Trophoblast cell (in vitro differentiated cells and primary cell): ENCODE data around the gene TTLL11.

Experiments
- DNase-seq, 2 donors: peaks; one replicate each; pipeline ENCODE4 v3.0.0-alpha.2; 2016
- H2AFZ ChIP-seq: 2 replicates; pipeline ENCODE4 v1.6.1; 2013; ENCODE audit warnings: low read length, moderate library complexity, mild to moderate bottlenecking; ENCODE audit not compliant: insufficient read depth, poor library complexity
- H2AK5ac ChIP-seq: 2 replicates; pipeline ENCODE4 v1.6.1; 2013; ENCODE audit warnings: mild to moderate bottlenecking, low read length
- H2BK120ac ChIP-seq: 2 replicates; pipeline ENCODE4 v1.6.1; 2013; ENCODE audit warnings: low read length, mild to moderate bottlenecking, moderate library complexity; ENCODE audit not compliant: insufficient read depth, poor library complexity
- H2BK12ac ChIP-seq: 2 replicates; pipeline ENCODE4 v1.6.1; 2013; ENCODE audit warnings: mild to moderate bottlenecking, low read length, moderate library complexity
- H2BK5ac ChIP-seq: 2 replicates; pipeline ENCODE4 v1.6.1; 2013; ENCODE audit warnings: low read length, low read depth, moderate library complexity, mild to moderate bottlenecking; ENCODE audit not compliant: poor library complexity
- H3K14ac ChIP-seq: 2 replicates; pipeline ENCODE4 v1.6.1; 2013; ENCODE audit warnings: mild to moderate bottlenecking, low read length
- H3K18ac ChIP-seq: 2 replicates; pipeline ENCODE4 v1.6.1; 2013; ENCODE audit warnings: mild to moderate bottlenecking, low read length
- H3K23ac ChIP-seq: 2 replicates; pipeline ENCODE4 v1.6.1; 2013; ENCODE audit warnings: low read length
- H3K27ac ChIP-seq: 2 replicates; pipeline ENCODE4 v1.5.1; 2013; ENCODE audit warnings: low read depth, mild to moderate bottlenecking, inconsistent platforms, low read length, moderate library complexity
- H3K27me3 ChIP-seq: 2 replicates; pipeline ENCODE4 v1.6.1; 2013; ENCODE audit warnings: inconsistent platforms, mild to moderate bottlenecking, low read length, moderate library complexity; ENCODE audit not compliant: insufficient read depth
- H3K36me3 ChIP-seq, 2 experiments: 1 replicate in 1 of 2; 2 replicates in 1 of 2; pipeline ENCODE4 v1.6.1; 2013; ENCODE audit warnings: low read length in 2 of 2, mild to moderate bottlenecking in 2 of 2, moderate library complexity in 1 of 2; ENCODE audit not compliant: insufficient read depth in 2 of 2, control insufficient read depth in 1 of 2
- H3K4ac ChIP-seq: 2 replicates; pipeline ENCODE4 v1.6.1; 2013; ENCODE audit warnings: low read depth, mild to moderate bottlenecking, low read length, moderate library complexity
- H3K4me1 ChIP-seq, 2 experiments: 1 replicate in 1 of 2; 2 replicates in 1 of 2; pipeline ENCODE4 v1.6.1; 2013; ENCODE audit warnings: low read length in 2 of 2, mild to moderate bottlenecking in 2 of 2, moderate library complexity in 1 of 2; ENCODE audit not compliant: insufficient read depth in 2 of 2, control insufficient read depth in 1 of 2
- H3K4me2 ChIP-seq: 2 replicates; pipeline ENCODE4 v1.6.1; 2013; ENCODE audit warnings: inconsistent platforms, mild to moderate bottlenecking, low read length, moderate library complexity
- H3K4me3 ChIP-seq: 2 replicates; pipeline ENCODE4 v1.5.1; 2013; ENCODE audit warnings: mild to moderate bottlenecking, low read depth, low read length, inconsistent platforms
- H3K79me1 ChIP-seq: one replicate; pipeline ENCODE4 v1.6.1; 2013; ENCODE audit warnings: low read length
- H3K79me2 ChIP-seq: 2 replicates; pipeline ENCODE4 v1.6.1; 2013; ENCODE audit warnings: low read length, mild to moderate bottlenecking; ENCODE audit not compliant: control insufficient read depth, insufficient read depth, poor library complexity
- H3K9ac ChIP-seq: 2 replicates; pipeline ENCODE4 v1.6.1; 2013; ENCODE audit warnings: mild to moderate bottlenecking, low read length
- H3K9me3 ChIP-seq: 2 replicates; pipeline ENCODE4 v1.6.1; 2013; ENCODE audit warnings: low read depth, mild to moderate bottlenecking, control low read depth, inconsistent platforms, low read length; ENCODE audit not compliant: insufficient read depth
- H4K12ac ChIP-seq: 2 replicates; pipeline ENCODE4 v1.6.1; 2013; ENCODE audit warnings: low read depth, mild to moderate bottlenecking, low read length, moderate library complexity
- H4K8ac ChIP-seq: 2 replicates; pipeline ENCODE4 v1.6.1; 2013; ENCODE audit warnings: low read depth, mild to moderate bottlenecking, low read length, moderate library complexity
- H4K91ac ChIP-seq: one replicate; pipeline ENCODE4 v1.6.1; 2013; ENCODE audit warnings: low read depth, mild to moderate bottlenecking, low read length, moderate library complexity
- WGBS: extraction: QIAGEN DNeasy Blood & Tissue Kit; methylation state at CpG from one replicate; pipeline ENCODE4 v1.1.7; 2013; ENCODE audit warnings: missing lambda C conversion rate; ENCODE audit not compliant: insufficient read length, insufficient coverage; ENCODE audit errors: extremely low coverage; 5-methylcytosine and 5-hydroxymethylcytosine counted together

TTLL11 gene

DNA sequence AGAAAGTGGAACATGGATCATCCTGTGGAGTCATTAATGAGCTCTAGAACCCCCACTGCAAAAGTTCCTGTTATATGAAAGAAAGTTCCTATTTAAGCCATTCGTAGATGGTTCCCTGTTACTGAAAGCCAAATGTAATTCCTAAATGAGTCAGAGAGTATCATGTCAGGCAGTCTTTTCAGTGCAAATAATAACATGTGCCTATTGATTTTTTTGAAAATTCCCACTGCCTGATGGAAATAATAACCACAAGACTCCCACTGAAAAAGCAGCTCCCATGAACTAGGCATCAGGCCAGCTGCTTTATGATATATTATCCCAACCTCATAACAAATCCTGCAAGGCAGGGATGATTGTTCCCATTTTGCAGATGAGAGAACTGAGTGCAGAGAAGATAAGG, 224.5 kb downstream of the TTLL11 start:
- no peak overlapping the region for H3K18ac ChIP-seq
- no peak overlapping the region for H3K4me2 ChIP-seq
- no peaks in the 10 kb centered on the region for H3K79me1 ChIP-seq
- no CpG with 5 or more reads among the region's 1 CpG for WGBS
- H3K14ac ChIP-seq, result no peak overlapping the region
- no peak overlapping the region for H3K4me3 ChIP-seq
- H3K27me3 ChIP-seq, result no peaks in the 10 kb centered on the region
- H3K4me1 ChIP-seq, result no peaks in the 10 kb centered on the region
- H3K9ac ChIP-seq, result no peak overlapping the region
- H4K91ac ChIP-seq, result no peak overlapping the region
- no peak overlapping the region for H2BK120ac ChIP-seq
- DNase-seq, result no peak
- no peak overlapping the region for H2AFZ ChIP-seq
- no peak overlapping the region for H4K8ac ChIP-seq
- no peak overlapping the region for H3K23ac ChIP-seq
- no peak overlapping the region for H3K27ac ChIP-seq
- H3K9me3 ChIP-seq, result no peaks in the 10 kb centered on the region
- no peak overlapping the region for H2BK12ac ChIP-seq
- no peak overlapping the region for H2BK5ac ChIP-seq
- H2AK5ac ChIP-seq, result no peak overlapping the region
- H3K36me3 ChIP-seq, result no peaks in the 10 kb centered on the region
- H3K4ac ChIP-seq, result no peak overlapping the region
- H3K79me2 ChIP-seq, result no peaks in the 10 kb centered on the region
- H4K12ac ChIP-seq, result no peak overlapping the region

DNA sequence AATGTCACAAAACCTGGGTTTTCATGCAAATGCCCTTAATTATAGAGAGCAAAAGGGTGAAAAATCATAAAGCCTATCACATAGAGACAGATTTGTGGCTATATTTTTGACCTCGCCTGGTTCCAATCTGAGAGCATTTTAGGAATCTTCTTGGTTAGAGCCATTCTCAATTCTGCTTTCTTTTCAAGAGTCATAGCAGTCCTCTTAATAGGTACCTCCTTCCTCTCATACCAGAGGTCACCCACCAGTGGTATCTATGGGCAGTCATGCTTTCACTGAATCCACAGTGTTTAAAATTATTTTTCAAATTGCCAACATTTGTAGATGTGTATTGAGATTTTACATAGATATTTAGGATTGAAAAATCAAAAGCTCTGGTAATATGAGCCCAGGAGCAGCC, 226.2 kb downstream of the TTLL11 start:
- no CpG with 5 or more reads among the region's 1 CpG for WGBS

DNA sequence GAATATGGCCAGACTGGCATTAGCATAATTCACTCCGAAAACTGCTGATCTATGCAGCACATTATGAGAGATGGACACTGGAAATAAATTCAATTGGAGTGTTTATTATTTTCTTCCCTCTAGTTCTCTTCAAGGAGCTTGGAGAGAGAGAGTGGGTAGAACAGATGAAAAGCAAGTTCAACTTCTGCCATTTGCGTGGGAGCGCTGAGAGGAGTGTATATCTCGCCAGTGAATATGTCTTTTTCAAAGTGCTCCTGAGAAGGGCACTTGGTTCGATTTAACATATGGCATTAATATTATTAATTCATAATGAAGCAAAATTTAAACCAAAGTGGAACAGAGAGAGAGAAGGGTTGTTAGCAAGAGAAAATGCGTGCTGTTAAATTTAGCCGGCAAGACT, 227.2 kb downstream of the TTLL11 start:
- Histone ChIP-seq H3K27ac (no peak overlapping the region), H2BK12ac (no peak overlapping the region), H3K36me3 (no peaks in the 10 kb centered on the region), H3K9ac (no peak overlapping the region), H3K27me3 (no peaks in the 10 kb centered on the region), H4K8ac (no peak overlapping the region), H3K18ac (no peak overlapping the region), H3K4ac (no peak overlapping the region), H2BK120ac (no peak overlapping the region), H3K4me2 (no peak overlapping the region), H3K23ac (no peak overlapping the region), H3K79me1 (no peaks in the 10 kb centered on the region), H4K91ac (no peak overlapping the region), H4K12ac (no peak overlapping the region), H3K79me2 (no peaks in the 10 kb centered on the region), H3K9me3 (peaks cover 2% of the 10 kb centered on the region), H2AK5ac (no peak overlapping the region), H3K14ac (no peak overlapping the region), H2BK5ac (no peak overlapping the region), H3K4me1 (no peaks in the 10 kb centered on the region), H2AFZ (no peak overlapping the region), H3K4me3 (no peak overlapping the region)
- no peak for DNase-seq
- no CpG with 5 or more reads among the region's 7 CpGs for WGBS

More for the DNA sequence above, 226.2 kb downstream of the TTLL11 start:
- Histone ChIP-seq H3K4me3 (no peak overlapping the region), H3K27ac (no peak overlapping the region), H2BK5ac (no peak overlapping the region), H3K79me1 (no peaks in the 10 kb centered on the region), H3K9me3 (peaks cover 2% of the 10 kb centered on the region), H3K23ac (no peak overlapping the region), H3K4ac (no peak overlapping the region), H3K79me2 (no peaks in the 10 kb centered on the region), H3K27me3 (no peaks in the 10 kb centered on the region), H4K91ac (no peak overlapping the region), H3K9ac (no peak overlapping the region), H3K18ac (no peak overlapping the region), H2BK12ac (no peak overlapping the region), H3K36me3 (no peaks in the 10 kb centered on the region), H4K8ac (no peak overlapping the region), H4K12ac (no peak overlapping the region), H3K4me2 (no peak overlapping the region), H2AFZ (no peak overlapping the region), H3K4me1 (no peaks in the 10 kb centered on the region), H2AK5ac (no peak overlapping the region), H2BK120ac (no peak overlapping the region), H3K14ac (no peak overlapping the region)
- DNase-seq, result no peak

- H3K9ac ChIP-seq, result no peak overlapping the region
- no peak overlapping the region for H3K4me2 ChIP-seq
- H3K4ac ChIP-seq, result no peak overlapping the region
- no peak overlapping the region for H3K27ac ChIP-seq
- no peak overlapping the region for H2BK5ac ChIP-seq
- no peak overlapping the region for H3K18ac ChIP-seq
- H3K9me3 ChIP-seq, result peaks cover 2% of the 10 kb centered on the region
- no peak overlapping the region for H3K14ac ChIP-seq
- no peaks in the 10 kb centered on the region for H3K36me3 ChIP-seq
- no peaks in the 10 kb centered on the region for H3K4me1 ChIP-seq
- no peak overlapping the region for H4K8ac ChIP-seq
- DNase-seq, result no peak
- no peak overlapping the region for H4K12ac ChIP-seq
- no peak overlapping the region for H3K4me3 ChIP-seq
- no peak overlapping the region for H2AK5ac ChIP-seq
- H3K79me2 ChIP-seq, result no peaks in the 10 kb centered on the region
- H3K27me3 ChIP-seq, result no peaks in the 10 kb centered on the region
- no peaks in the 10 kb centered on the region for H3K79me1 ChIP-seq
- no CpG with 5 or more reads among the region's 6 CpGs for WGBS
- H2AFZ ChIP-seq, result no peak overlapping the region
- no peak overlapping the region for H3K23ac ChIP-seq
- no peak overlapping the region for H2BK12ac ChIP-seq
- no peak overlapping the region for H2BK120ac ChIP-seq
- H4K91ac ChIP-seq, result no peak overlapping the region
Observed at GRCh38 chr9:121865060-121865459, 228.0 kb downstream of the TTLL11 start.
